Hippocampal formation (tissue), 2 donors: ENCODE data around the gene LCN2.
"Not testable (repeated sequence)": the region's sequence is repeated elsewhere in the genome, so short reads cannot be mapped to it uniquely, and the experiment has no call there.

Experiments
- DNase-seq, 2 donors: peaks; one replicate each; lab custom pipeline; 2025; lab: John Stamatoyannopoulos, UW

LCN2 gene

GRCh38 chr9:128149001-128149701, at the start of gene LCN2:
TSS of gene LCN2 (plus strand) at chr9:128149453. CDS start at chr9:128149526, 73 bp downstream.
- DNase-seq = no peak

- no peak for DNase-seq
These were observed 49.2 kb upstream of the LCN2 start for GRCh38 chr9:128099932-128100491.

GRCh38 chr9:128100581-128100980, 48.7 kb upstream of the LCN2 start:
- no peak for DNase-seq

- DNase-seq = no peak
These were observed 48.0 kb upstream of the LCN2 start for GRCh38 chr9:128101231-128101661.

GRCh38 chr9:128101690-128102089, 47.6 kb upstream of the LCN2 start:
- DNase-seq = no peak

- DNase-seq = no peak
These were observed 47.1 kb upstream of the LCN2 start for GRCh38 chr9:128102196-128102595.

- DNase-seq = no peak
These were observed 46.2 kb upstream of the LCN2 start for GRCh38 chr9:128102861-128103588.

GRCh38 chr9:128103589-128103962, 45.7 kb upstream of the LCN2 start:
- no peak for DNase-seq

- no peak for DNase-seq
These were observed 45.1 kb upstream of the LCN2 start for GRCh38 chr9:128104171-128104618.

GRCh38 chr9:128105538-128106175, 43.6 kb upstream of the LCN2 start:
- DNase-seq = no peak

GRCh38 chr9:128106181-128106939, 42.9 kb upstream of the LCN2 start:
- DNase-seq = no peak

GRCh38 chr9:128106940-128107467, 42.2 kb upstream of the LCN2 start:
- DNase-seq = no peak

- no peak for DNase-seq
These were observed 41.6 kb upstream of the LCN2 start for GRCh38 chr9:128107468-128108268.

- no peak for DNase-seq
These were observed 40.8 kb upstream of the LCN2 start for GRCh38 chr9:128108269-128109049.

GRCh38 chr9:128109050-128109709, 40.1 kb upstream of the LCN2 start:
- no peak for DNase-seq

- DNase-seq = not testable (repeated sequence)
These were observed 37.5 kb upstream of the LCN2 start for GRCh38 chr9:128111726-128112125.

- no peak for DNase-seq
These were observed 35.5 kb upstream of the LCN2 start for GRCh38 chr9:128113526-128114325.
